GM12865 (cell line): ENCODE results near the gene ADAMTS3.

Experiments
- DNase-seq: peaks from one replicate; pipeline ENCODE4 v3.0.0; 2010; ENCODE audit warnings: low read depth
- H3K4me3 ChIP-seq: 2 replicates; pipeline ENCODE4 v1.5.1; 2011; ENCODE audit warnings: mild to moderate bottlenecking, low read depth, low read length, control low read depth
- TF ChIP-seq, protein P1 (sequence below): IDR thresholded peaks from 2 replicates; pipeline ENCODE4 v1.5.1; 2011; ENCODE audit warnings: low read length, control low read depth, low read depth, inconsistent platforms; ENCODE audit not compliant: insufficient read depth; ENCODE audit errors: missing control alignments

ADAMTS3 gene

GRCh38 chr4:72378901-72379300 lies 190.1 kb downstream of the ADAMTS3 start:
- TF ChIP-seq, protein P1, sequence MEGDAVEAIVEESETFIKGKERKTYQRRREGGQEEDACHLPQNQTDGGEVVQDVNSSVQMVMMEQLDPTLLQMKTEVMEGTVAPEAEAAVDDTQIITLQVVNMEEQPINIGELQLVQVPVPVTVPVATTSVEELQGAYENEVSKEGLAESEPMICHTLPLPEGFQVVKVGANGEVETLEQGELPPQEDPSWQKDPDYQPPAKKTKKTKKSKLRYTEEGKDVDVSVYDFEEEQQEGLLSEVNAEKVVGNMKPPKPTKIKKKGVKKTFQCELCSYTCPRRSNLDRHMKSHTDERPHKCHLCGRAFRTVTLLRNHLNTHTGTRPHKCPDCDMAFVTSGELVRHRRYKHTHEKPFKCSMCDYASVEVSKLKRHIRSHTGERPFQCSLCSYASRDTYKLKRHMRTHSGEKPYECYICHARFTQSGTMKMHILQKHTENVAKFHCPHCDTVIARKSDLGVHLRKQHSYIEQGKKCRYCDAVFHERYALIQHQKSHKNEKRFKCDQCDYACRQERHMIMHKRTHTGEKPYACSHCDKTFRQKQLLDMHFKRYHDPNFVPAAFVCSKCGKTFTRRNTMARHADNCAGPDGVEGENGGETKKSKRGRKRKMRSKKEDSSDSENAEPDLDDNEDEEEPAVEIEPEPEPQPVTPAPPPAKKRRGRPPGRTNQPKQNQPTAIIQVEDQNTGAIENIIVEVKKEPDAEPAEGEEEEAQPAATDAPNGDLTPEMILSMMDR: no peak
- no peak overlapping the region for H3K4me3 ChIP-seq
- DNase-seq: no peak

DNA sequence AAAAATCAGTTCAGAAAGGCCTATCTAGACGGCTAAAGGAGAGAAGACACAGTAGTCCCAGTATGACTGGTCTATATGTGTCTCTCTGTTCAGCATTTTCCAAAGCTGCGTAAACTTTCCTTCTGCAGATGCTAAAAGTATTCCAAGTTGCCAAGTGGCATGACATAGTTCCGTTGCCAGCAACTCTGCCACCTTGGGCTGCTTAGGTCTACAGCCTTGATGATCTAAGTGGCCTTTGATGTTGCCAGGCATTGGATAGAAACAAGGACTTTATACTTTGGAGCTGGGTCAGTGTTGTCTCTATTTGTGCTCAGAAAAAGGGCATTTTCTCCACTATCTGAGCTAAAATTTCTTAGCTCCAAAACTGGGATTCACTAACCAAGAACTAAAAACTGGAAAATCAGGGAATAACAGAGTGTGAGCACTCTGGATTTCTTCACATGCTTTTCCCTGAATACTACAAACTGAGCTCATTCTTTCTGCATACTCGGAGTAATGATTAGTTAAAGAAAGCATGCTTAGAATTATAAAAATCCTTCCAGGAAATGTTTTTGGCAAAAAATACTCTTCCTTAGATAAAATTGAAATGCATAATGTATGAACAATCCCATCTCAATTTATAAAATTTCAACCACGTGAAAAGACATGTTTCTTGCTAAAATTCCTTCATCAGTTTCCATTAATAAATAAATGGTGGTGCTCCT lies 191.4 kb downstream of the ADAMTS3 start:
- no peak overlapping the region for H3K4me3 ChIP-seq
- TF ChIP-seq, protein P1: no peak
- no peak for DNase-seq

GRCh38 chr4:72376901-72377300 lies 192.1 kb downstream of the ADAMTS3 start:
- no peak overlapping the region for H3K4me3 ChIP-seq
- TF ChIP-seq, protein P1: no peak
- DNase-seq: no peak

- no peak for DNase-seq
These were observed 193.8 kb downstream of the ADAMTS3 start for GRCh38 chr4:72375073-72375736.

DNA sequence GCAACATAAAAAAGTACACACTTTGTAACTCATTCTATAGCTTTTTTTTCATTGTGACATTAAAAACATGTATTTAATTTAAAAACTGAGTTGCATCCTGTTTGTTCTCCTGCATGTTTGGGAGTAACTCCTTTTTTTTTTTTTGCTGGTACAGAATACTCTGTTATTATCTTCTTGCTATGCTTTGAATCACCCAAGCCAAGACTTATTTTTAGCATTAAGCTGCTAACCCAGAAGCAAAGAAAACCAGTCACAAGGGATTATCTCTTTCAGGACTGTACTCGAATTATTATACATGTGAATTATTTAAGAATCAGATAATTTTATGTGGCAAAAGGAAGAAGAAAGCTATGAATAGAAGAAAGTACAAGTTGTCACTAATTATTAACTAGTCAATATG lies 194.9 kb downstream of the ADAMTS3 start:
- H3K4me3 ChIP-seq: no peak overlapping the region
- TF ChIP-seq, protein P1: no peak
- no peak for DNase-seq

More at GRCh38 chr4:72375073-72375736, 193.8 kb downstream of the ADAMTS3 start:
- TF ChIP-seq, protein P1: no peak
- no peak overlapping the region for H3K4me3 ChIP-seq

- DNase-seq: no peak
- H3K4me3 ChIP-seq: no peak overlapping the region
- TF ChIP-seq, protein P1: no peak
These were observed 202.4 kb downstream of the ADAMTS3 start for GRCh38 chr4:72366601-72367000.
